ENCODE results near the gene GRID1. TPM values are rescaled to one million over a fixed set of nuclear protein-coding genes. Genes with fewer than 3 reads are reported as not detected.
A peak's percentile ranks its signal among the peaks of the same experiment; 100 is the strongest.

The GRID1 gene
- total RNA-seq, 1 donor from 2014 or later = 9.2 TPM

DNA sequence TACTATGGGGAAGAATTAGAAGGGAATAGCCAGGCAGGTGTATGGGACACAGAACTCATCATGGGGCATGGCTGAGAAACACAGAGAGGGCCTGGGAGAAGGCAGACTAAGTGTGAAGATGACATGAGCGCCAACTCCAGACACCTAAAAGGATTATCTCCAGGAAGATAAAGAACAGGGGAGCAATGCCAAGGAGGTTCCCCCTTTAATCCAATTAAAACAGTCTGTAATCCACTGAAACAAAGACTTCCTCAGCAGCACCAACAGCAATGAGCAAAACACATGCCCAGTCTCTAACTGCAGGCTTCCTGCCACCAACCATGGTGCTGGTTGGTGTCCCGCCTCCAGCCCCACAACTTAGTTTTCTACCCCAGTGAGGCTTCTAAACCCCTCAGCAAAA lies 108.9 kb downstream of the GRID1 start:
- H3K27me3 Mint-ChIP-seq = peaks cover 26% of the 10 kb centered on the region
- no peak overlapping the region for H3K4me3 Mint-ChIP-seq
- DNase-seq (ENCODE audit: extremely low spot score, unreplicated experiment) = no peak
- no peak overlapping the region for H3K27ac Mint-ChIP-seq
- TF ChIP-seq, protein P1, sequence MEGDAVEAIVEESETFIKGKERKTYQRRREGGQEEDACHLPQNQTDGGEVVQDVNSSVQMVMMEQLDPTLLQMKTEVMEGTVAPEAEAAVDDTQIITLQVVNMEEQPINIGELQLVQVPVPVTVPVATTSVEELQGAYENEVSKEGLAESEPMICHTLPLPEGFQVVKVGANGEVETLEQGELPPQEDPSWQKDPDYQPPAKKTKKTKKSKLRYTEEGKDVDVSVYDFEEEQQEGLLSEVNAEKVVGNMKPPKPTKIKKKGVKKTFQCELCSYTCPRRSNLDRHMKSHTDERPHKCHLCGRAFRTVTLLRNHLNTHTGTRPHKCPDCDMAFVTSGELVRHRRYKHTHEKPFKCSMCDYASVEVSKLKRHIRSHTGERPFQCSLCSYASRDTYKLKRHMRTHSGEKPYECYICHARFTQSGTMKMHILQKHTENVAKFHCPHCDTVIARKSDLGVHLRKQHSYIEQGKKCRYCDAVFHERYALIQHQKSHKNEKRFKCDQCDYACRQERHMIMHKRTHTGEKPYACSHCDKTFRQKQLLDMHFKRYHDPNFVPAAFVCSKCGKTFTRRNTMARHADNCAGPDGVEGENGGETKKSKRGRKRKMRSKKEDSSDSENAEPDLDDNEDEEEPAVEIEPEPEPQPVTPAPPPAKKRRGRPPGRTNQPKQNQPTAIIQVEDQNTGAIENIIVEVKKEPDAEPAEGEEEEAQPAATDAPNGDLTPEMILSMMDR (conservative IDR thresholded peaks at IDR 0.05) = no peak
- H3K9me3 Mint-ChIP-seq = peaks cover 5% of the 10 kb centered on the region
- no peaks in the 10 kb centered on the region for H3K36me3 Mint-ChIP-seq
- peaks cover 27% of the 10 kb centered on the region for H3K4me1 Mint-ChIP-seq (ENCODE audit: unreplicated experiment)

DNA sequence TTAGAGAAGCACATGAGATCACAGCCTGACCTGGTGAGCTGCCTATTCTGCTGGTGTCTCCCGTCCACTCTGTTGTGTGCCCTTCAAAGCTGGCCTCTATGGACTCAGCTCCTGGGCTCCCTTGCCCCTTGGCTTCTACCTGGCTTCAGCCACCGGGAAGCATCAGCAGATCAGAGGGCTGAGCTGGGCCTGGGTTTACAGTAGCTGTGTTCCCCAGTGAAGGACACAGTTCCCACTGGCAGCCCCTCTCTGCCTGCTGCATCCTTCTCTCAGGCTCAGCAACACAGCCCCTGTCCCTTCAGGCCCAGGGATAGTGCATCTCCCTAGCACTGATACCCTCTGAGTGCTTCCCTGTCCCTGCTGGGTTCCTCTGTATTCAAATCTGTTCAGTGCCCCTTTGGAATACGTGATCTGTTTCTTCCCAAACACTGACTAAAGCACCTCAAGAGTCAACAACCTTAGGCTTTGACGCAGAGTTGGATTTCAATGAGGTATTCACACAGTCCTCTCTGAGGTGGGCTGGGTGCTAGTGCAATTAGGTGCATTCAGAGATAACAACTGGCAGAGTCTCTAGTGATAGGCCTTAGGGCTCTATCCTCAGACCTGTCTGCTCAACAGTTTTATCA lies 109.8 kb downstream of the GRID1 start:
- DNase-seq (ENCODE audit: extremely low spot score, unreplicated experiment) = peak; percentile 36
- Mint-ChIP-seq H3K27me3 (peaks cover 23% of the 10 kb centered on the region), H3K4me1 (ENCODE audit: unreplicated experiment) (peaks cover 30% of the 10 kb centered on the region), H3K36me3 (no peaks in the 10 kb centered on the region), H3K9me3 (peaks cover 5% of the 10 kb centered on the region), H3K4me3 (no peak overlapping the region), H3K27ac (no peak overlapping the region)
- TF ChIP-seq, protein P1 (conservative IDR thresholded peaks at IDR 0.05) = no peak

DNA sequence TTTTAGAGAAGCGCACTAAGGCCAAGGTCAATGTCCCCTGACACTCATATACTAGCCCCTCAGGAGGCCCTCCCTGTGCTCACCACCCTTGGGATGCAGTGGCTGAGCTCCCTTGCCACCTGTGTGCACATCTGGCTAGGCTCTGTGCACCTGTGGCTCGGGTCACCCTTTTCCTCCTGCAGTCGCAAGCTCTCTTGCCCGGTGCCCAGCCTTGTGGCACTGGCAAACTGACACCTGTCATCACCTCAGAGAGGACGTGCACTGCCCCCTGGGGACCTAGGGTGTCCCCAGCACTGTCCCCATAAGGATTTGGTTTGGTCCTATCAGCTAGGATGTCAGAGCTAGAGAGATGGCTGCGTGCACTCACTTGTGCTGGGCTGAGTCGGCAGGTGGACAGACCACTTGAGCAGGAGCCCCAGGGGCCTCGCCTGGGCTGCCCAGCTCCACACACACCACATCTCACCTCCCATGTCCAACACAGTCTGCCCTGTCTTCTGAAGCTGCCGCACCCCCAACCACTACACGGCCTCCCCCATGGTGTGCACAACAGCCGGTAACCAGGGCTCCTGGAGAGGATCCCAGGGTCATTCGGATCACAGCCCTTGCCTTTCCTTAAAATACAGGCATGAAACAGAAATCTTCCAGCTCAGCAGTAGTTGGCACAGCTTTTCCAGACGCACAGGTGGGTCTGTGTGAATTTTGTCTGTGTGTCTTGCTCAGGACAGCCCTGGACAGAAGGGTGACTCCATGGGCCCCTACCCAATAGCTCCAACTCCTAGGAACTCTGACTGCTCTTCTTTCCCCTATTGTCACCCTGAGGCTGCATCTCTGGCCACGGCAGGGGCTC lies 111.0 kb downstream of the GRID1 start:
- peaks cover 14% of the 10 kb centered on the region for H3K27me3 Mint-ChIP-seq
- peaks cover 30% of the 10 kb centered on the region for H3K4me1 Mint-ChIP-seq (ENCODE audit: unreplicated experiment)
- no peaks in the 10 kb centered on the region for H3K36me3 Mint-ChIP-seq
- DNase-seq (ENCODE audit: extremely low spot score, unreplicated experiment) = peak; percentile 56
- TF ChIP-seq, protein P1 (conservative IDR thresholded peaks at IDR 0.05) = no peak
- H3K27ac Mint-ChIP-seq = no peak overlapping the region
- no peak overlapping the region for H3K4me3 Mint-ChIP-seq
- H3K9me3 Mint-ChIP-seq = peaks cover 5% of the 10 kb centered on the region

DNA sequence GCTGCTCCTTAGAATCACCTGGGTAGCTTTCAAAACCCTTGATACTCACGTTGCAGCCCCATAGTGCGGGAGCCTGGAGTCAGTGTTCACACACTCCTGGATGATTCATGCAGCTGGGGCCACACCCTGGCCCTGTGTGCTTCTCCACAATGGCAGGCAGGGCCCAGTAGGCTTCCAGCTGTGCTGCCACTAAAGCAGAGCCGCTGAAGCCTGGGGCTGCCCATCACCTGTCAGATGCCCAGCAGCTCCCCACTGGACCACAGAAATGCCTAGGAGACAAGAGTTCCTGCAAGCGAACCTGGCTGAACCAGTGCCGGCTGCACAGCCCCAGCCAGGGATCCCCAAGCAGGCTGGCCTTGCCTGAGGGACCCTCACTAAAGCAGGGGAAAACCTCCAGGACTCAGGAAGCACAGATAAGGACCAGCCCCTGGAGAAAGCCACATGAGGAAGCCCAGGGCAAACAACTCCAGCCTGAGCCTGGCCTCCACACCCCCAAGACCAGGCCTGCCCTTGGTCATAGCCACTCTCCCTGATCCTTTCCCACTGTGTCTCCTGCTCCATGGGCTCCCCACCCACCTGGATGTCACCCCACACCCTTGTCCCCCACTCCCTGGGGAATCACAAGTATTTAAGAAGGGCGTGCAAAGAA lies 111.9 kb downstream of the GRID1 start:
- TF ChIP-seq, protein P1 (conservative IDR thresholded peaks at IDR 0.05) = no peak
- peak; percentile 47 for DNase-seq (ENCODE audit: extremely low spot score, unreplicated experiment)
- H3K27me3 Mint-ChIP-seq = peaks cover 7% of the 10 kb centered on the region
- no peak overlapping the region for H3K27ac Mint-ChIP-seq
- H3K9me3 Mint-ChIP-seq = peaks cover 5% of the 10 kb centered on the region
- H3K4me1 Mint-ChIP-seq (ENCODE audit: unreplicated experiment) = peaks cover 26% of the 10 kb centered on the region
- no peaks in the 10 kb centered on the region for H3K36me3 Mint-ChIP-seq
- no peak overlapping the region for H3K4me3 Mint-ChIP-seq

DNA sequence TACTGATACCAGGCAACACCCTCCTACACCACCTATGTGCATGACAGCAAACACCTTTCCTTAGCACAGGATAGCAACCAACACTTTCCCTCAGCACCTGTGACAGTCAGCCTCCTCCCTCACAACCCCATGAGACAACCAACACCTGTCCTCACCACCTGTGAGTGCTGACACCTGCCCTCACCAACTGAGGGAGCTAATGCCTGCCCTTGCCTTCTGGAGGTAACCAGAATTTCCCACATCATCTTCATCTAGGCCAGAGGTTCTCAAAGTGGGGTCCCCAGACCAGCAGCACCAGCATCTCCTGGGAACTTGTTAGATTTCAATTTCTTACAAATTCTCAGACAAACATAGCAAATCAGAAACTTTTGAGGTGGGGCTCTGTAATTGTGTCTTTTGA lies 112.5 kb downstream of the GRID1 start:
- H3K4me1 Mint-ChIP-seq (ENCODE audit: unreplicated experiment) = peaks cover 22% of the 10 kb centered on the region
- TF ChIP-seq, protein P1 (conservative IDR thresholded peaks at IDR 0.05) = no peak
- no peak overlapping the region for H3K4me3 Mint-ChIP-seq
- peaks cover 7% of the 10 kb centered on the region for H3K27me3 Mint-ChIP-seq
- peaks cover 5% of the 10 kb centered on the region for H3K9me3 Mint-ChIP-seq
- H3K27ac Mint-ChIP-seq = no peak overlapping the region
- no peaks in the 10 kb centered on the region for H3K36me3 Mint-ChIP-seq
- DNase-seq (ENCODE audit: extremely low spot score, unreplicated experiment) = no peak

All from type B pancreatic cell (in vitro differentiated cells).